ENCODE data around the gene GPX4. TPM values are rescaled to one million over a fixed set of nuclear protein-coding genes. Genes with fewer than 3 reads are reported as not detected.

GPX4 gene
- total RNA-seq, 1 donor: 162 TPM

DNA sequence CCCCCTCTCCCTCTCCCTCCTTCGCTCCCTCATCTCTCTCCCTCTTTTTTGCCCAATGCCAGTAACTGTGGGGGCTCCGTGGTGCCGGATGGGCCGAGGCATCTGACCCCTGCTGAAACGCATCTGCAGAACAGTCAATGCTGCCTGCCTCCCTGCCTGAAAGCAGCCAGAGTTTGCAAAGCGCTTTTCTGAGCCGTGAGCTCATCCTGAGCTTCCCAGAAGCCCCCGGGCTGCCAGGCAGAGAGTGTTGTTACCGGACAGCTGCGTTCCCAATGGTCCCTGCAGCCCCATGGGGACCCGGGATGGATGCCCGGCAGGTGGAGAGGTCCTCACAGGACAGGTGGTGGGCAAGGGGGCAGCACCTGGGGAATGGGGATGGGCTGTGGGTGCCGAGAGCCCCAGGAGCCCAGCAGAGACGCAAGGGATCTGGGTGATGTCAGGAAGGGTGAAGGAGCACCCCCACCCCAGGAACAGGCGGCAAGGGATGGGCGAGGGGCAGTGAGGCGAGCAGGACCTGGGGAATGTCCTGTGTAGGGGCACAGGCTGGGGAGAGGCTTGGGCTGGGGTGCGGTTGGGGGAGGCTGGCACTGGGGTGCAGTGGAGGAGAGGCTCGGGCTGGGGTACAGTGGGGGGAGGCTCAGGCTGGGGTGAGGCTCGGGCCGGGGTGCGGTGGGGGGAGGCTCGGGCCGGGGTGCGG, 33.0 kb downstream of the GPX4 start:
- H3K4me3 ChIP-seq (ENCODE audit: low read length): no peak overlapping the region
- H3K27me3 ChIP-seq (ENCODE audit: insufficient read depth, low read length): no peaks in the 10 kb centered on the region
- H3K4me1 ChIP-seq (ENCODE audit: insufficient read depth, low read length): peaks cover 32% of the 10 kb centered on the region
- no peaks in the 10 kb centered on the region for H3K9me3 ChIP-seq (ENCODE audit: low read depth, low read length)

DNA sequence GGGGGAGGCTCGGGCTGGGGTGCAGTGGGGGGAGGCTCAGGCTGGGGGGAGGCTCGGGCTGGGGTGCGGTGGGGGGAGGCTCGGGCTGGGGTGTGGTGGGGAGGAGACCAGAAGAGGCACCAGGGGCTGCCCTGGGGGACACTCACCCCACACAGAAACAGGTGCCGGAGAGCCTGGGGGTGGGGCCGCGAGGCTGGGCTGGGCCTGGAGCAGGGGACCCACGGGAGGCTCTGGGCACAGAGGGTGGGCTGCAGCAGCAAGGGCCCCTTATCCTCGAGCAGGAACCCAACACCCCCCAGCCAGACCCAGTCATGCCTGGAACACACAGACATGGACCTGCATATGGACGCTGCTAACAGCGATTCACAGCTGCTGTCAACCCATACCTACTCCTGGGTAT, 34.3 kb downstream of the GPX4 start:
- H3K4me1 ChIP-seq (ENCODE audit: insufficient read depth, low read length): peaks cover 23% of the 10 kb centered on the region
- no peak overlapping the region for H3K4me3 ChIP-seq (ENCODE audit: low read length)
- H3K27me3 ChIP-seq (ENCODE audit: insufficient read depth, low read length): no peaks in the 10 kb centered on the region
- no peaks in the 10 kb centered on the region for H3K9me3 ChIP-seq (ENCODE audit: low read depth, low read length)

DNA sequence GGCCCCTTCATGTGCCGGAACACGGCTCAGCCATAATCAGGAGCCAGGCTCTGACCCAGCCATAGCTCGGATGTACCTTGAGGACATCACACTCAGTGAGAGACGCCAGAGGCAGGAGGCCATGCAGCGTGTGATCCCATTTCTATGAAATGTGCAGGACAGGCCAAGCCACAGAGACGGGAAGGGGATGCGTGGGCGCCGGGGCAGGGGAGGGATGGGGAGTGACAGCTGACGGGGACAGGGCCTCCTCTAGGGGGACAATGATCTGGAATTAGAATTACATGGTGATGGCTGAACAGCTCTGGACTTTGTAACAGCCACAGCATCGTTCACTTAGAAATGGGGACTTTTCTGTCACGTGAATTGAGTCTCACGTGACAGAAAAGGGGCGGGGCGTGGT, 35.3 kb downstream of the GPX4 start:
- H3K9me3 ChIP-seq (ENCODE audit: low read depth, low read length): no peaks in the 10 kb centered on the region
- H3K27me3 ChIP-seq (ENCODE audit: insufficient read depth, low read length): no peaks in the 10 kb centered on the region
- H3K4me1 ChIP-seq (ENCODE audit: insufficient read depth, low read length): peaks cover 13% of the 10 kb centered on the region
- H3K4me3 ChIP-seq (ENCODE audit: low read length): no peak overlapping the region

DNA sequence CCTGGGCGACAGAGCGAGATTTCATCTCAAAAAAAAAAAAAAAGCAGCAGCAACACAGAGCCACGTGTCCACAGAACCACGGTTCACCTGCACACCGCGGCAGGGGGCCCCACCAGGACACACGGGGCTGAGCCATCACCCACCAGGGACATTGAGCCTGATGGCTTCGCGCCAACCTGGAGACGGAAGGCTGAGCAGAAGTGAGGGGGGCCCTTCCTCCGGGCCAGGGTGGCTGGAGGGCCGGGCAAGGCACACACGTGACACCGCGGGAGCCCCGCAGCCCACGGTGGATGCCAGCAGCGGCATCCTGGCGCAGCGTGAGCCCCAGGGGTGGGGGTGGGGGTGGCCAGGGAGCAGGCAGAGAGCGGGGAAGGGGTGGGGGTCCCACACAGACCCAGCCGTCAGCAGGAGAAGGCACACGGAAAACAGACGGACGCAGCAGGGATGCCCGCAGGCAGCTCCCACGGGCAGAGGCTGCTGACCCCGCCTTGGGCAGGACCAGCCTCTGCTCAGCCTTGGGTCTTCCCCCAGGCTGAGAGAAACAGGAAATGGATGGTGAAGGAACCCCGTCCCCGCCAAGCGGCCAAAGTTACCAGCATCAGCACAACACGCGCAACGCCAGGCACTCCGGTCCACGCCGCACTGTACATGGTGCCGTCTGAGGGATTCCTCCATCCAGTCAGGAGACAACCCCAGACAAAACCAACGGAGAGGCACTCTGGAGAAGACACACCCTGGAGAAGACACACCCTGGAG, 36.7 kb downstream of the GPX4 start:
- no peak overlapping the region for H3K4me3 ChIP-seq (ENCODE audit: low read length)

DNA sequence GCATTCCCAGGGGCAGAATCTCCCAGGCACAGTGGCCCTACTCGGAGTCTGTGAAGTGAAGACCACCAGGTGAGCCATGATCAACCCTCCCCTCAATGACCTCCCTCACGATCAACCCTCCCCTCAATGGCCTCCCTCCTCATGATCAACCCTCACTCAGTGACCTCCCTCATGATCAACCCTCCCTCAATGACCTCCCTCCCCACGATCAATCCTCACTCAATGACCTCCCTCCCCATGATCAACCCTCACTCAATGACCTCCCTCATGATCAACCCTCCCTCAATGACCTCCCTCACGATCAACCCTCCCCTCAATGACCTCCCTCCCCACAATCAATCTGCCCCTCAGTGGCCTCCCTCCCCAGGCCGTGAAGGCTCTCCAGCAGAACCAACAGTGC, 38.1 kb downstream of the GPX4 start:
- H3K4me1 ChIP-seq (ENCODE audit: insufficient read depth, low read length): no peaks in the 10 kb centered on the region
- H3K4me3 ChIP-seq (ENCODE audit: low read length): no peak overlapping the region
- H3K9me3 ChIP-seq (ENCODE audit: low read depth, low read length): no peaks in the 10 kb centered on the region
- H3K27me3 ChIP-seq (ENCODE audit: insufficient read depth, low read length): no peaks in the 10 kb centered on the region

More for the DNA sequence above, 36.7 kb downstream of the GPX4 start:
- Histone ChIP-seq H3K27me3 (ENCODE audit: insufficient read depth, low read length) (no peaks in the 10 kb centered on the region), H3K9me3 (ENCODE audit: low read depth, low read length) (no peaks in the 10 kb centered on the region), H3K4me1 (ENCODE audit: insufficient read depth, low read length) (peaks cover 8% of the 10 kb centered on the region)

DNA sequence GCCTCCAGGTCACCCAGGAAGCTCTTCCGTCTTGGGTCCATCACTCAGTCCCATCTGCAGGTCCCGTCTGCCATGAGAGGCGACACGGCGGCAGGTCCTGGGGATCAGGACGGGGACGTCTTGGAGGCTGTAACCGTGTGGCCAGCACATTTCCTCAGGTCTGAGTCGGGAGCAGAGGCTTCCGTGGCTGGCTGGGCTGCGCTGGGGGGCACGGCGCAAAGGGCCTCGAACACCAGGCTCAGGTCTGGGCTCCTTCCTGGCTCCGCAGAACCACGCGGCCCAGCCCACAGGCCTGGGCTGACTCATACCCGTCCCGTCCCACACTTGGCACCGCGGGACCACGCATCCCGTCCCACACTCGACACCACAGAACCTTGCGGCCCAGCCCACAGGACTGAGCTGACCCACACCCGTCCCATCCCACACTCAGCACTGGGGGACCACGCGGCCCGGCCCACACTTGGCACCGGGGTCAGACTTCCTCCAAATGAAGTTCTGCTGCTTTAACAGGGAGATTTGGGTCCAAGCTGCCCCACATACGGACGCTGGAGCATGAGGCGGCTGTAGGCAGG, 40.1 kb downstream of the GPX4 start:
- no peak overlapping the region for H3K4me3 ChIP-seq (ENCODE audit: low read length)
- H3K9me3 ChIP-seq (ENCODE audit: low read depth, low read length): no peaks in the 10 kb centered on the region
- H3K4me1 ChIP-seq (ENCODE audit: insufficient read depth, low read length): no peaks in the 10 kb centered on the region
- H3K27me3 ChIP-seq (ENCODE audit: insufficient read depth, low read length): no peaks in the 10 kb centered on the region

DNA sequence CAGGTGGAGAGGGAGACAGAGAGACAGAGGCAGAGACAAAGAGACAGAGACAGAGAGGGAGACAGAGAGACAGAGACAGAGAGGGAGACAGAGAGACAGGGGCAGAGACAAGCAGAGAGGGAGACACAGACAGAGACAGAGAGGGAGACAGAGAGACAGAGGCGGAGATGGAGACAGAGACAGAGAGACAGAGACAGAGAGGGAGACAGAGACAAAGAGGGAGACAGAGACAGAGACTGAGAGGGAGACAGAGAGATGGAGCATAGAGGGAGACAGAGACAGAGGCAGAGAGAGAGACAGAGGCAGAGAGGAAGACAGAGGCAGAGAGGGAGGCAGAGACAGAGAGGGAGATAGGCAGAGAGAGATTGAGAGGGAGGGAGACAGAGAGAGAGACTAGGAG, 40.9 kb downstream of the GPX4 start:
- Histone ChIP-seq H3K4me3 (ENCODE audit: low read length) (no peak overlapping the region), H3K27me3 (ENCODE audit: insufficient read depth, low read length) (no peaks in the 10 kb centered on the region), H3K9me3 (ENCODE audit: low read depth, low read length) (no peaks in the 10 kb centered on the region), H3K4me1 (ENCODE audit: insufficient read depth, low read length) (no peaks in the 10 kb centered on the region)

DNA sequence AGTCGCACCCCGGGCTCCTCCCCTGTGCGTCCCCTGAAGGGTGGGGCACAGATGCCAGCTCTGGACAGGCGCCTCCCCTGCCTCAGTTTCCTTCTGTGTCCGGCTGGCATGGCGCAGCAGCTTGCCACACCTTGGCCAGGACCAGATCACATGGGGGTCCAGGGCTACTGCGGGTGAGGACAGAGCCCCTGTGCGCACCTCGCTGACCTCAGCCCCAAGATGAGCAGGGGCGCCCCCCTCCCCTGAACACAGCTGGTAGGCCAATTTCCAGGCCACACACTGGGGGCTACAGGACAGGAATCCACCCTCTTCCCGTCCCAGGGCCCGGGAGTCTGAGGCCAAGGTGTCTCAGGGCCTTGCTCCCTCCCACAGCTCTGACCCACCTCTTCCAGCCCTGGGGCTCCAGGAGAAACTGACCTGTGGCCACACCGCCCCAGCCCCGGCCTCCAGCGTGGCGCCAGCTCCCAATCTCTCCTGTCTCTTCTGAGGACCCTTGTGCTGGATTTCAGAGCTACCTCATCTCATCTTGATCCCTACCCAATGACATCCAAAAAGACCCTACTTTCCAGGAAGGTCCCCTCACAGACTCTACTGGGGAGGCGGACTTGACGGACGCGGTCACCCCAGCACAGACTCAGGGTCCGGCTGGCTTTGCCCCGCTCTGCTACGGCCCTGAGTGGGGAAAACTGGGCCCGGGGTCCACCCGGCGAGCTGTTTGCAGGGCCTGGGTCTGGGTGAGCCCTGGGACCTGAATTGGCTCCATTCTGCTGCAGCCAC, 42.0 kb downstream of the GPX4 start:
- Histone ChIP-seq H3K4me1 (ENCODE audit: insufficient read depth, low read length) (no peaks in the 10 kb centered on the region), H3K4me3 (ENCODE audit: low read length) (no peak overlapping the region), H3K9me3 (ENCODE audit: low read depth, low read length) (no peaks in the 10 kb centered on the region), H3K27me3 (ENCODE audit: insufficient read depth, low read length) (no peaks in the 10 kb centered on the region)

DNA sequence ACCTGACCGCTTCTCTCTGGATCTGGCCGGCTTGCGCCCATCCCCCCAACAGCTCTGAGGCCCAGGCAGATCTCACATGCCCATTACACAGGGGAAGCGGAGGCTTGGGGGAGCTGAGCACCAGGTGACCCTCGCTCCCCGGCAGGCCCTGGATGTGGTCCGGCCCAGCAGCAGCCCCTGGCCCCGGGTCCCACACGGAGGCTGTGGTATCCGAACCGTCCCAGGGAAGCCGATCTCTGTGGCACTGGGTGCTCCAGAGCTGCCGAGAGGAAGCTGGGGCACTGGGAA, 42.6 kb downstream of the GPX4 start:
- no peaks in the 10 kb centered on the region for H3K9me3 ChIP-seq (ENCODE audit: low read depth, low read length)

DNA sequence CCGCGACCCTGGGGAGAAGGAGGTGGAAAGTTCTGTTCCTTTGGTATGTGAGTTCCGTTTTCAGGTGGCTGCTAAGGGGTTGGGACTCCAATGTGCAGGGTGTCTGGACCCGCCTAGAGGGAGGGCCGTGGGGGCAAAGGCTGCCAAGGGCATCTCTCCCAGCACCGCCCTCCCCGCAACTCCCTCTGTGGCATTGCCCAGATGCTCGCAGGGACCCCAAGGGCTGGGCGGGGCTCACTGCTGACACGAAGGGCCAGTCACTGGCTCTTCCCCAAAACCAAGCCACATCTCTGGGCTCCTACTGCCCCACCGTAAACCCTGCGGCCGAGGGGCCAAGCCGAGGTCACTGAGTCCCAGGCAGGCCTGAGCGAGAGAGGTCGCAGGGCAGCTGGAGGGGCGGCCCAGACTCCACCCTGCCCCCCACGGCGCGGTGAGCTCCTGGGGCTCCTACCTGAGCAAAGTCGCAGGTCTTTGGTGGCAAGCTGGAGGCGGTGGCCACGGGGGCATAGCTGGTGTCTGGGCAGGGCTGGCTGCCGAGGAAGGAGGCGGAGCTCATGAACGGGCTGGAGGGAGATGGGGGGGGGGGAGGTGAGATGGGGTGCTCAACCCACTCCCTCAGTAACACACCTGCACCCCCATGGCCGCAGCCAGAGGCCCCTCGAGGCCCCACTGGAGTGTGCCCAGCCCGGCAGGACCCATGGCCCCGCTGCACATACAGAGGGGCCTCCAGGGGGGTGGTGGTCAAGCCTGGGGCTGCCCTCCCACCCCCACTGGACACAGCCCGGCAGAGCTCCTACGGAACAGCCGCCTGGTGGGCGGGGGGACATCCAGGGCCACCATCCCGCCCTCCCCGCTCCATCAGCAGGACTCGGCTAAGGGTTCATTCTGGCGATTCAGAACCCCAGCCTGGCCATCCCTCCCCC, 43.3 kb downstream of the GPX4 start:
- H3K27me3 ChIP-seq (ENCODE audit: insufficient read depth, low read length): no peaks in the 10 kb centered on the region
- H3K4me1 ChIP-seq (ENCODE audit: insufficient read depth, low read length): no peaks in the 10 kb centered on the region
- H3K9me3 ChIP-seq (ENCODE audit: low read depth, low read length): no peaks in the 10 kb centered on the region
- no peak overlapping the region for H3K4me3 ChIP-seq (ENCODE audit: low read length)

More for the DNA sequence above, 42.6 kb downstream of the GPX4 start:
- no peaks in the 10 kb centered on the region for H3K27me3 ChIP-seq (ENCODE audit: insufficient read depth, low read length)
- no peak overlapping the region for H3K4me3 ChIP-seq (ENCODE audit: low read length)
- H3K4me1 ChIP-seq (ENCODE audit: insufficient read depth, low read length): no peaks in the 10 kb centered on the region

DNA sequence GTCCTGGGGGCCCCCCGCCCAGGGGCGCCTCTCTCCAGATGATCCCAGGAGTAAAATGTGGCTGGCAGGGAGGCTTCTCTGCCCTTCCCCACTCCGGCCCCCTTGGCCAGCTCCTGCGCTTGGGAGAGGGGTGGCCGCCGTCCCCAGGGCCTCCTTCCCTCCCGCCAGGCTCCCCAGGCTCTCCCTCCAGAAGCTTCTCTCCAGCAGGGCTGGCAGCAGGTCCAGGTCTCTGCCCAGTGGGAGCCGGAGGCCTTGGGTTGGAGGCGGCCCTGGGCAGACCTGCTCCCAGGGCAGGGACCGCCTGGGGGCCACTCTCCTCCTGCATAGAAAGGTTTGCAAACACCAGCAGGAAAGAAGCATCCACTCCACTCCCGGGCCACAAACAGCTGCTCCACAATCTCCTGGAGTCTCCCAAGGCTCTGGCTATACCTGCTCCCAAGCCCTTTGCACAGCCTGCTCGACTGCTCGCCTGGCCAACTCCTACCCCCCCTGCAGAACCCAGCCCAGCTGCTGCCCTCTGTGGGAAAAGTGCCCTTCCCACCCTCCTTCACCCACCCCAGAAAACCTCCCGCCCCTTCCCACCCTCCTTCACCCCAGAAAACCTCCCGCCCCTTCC, 44.2 kb downstream of the GPX4 start:
- Histone ChIP-seq H3K9me3 (ENCODE audit: low read depth, low read length) (no peaks in the 10 kb centered on the region), H3K4me3 (ENCODE audit: low read length) (no peak overlapping the region), H3K4me1 (ENCODE audit: insufficient read depth, low read length) (no peaks in the 10 kb centered on the region), H3K27me3 (ENCODE audit: insufficient read depth, low read length) (no peaks in the 10 kb centered on the region)

DNA sequence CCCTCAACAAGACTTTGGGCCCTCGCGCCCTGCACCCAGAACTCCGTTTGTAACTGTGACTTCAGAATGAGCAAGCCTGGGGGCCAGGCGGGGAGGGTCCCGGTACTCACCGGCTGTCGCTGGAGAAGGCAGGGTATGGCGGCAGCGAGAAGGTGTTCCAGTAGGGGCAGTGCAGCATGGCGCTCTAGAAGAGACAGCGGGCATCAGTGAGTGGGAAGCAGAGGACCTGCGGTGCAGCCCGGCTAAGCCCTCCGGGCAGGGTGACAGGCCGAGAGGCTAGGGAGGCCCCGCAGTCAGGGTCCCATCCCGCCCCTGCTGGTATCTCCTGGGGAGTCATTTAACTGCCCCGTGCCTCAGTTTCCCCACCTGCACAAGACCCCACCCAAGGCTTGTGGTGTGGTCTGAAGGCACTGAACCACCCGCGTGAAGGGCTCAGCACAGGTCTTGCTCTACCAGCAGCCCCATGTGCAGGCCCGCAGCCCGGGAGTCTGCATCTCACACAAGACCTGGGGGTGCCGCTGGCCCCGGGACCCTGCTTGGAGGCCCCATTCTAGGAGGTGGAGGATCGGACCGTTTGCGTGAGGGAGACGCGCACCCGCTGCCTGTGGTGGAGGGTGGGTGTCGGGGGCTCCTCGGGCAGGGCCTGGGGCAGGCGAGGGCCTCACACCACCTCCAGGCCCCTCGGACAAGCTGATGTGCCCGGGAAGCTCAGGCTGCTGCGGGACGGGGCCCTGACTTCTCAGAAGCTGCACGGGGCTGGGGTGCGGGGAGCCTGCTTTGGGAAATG, 45.7 kb downstream of the GPX4 start:
- Histone ChIP-seq H3K4me3 (ENCODE audit: low read length) (no peak overlapping the region), H3K4me1 (ENCODE audit: insufficient read depth, low read length) (peaks cover 1% of the 10 kb centered on the region), H3K27me3 (ENCODE audit: insufficient read depth, low read length) (no peaks in the 10 kb centered on the region), H3K9me3 (ENCODE audit: low read depth, low read length) (no peaks in the 10 kb centered on the region)

DNA sequence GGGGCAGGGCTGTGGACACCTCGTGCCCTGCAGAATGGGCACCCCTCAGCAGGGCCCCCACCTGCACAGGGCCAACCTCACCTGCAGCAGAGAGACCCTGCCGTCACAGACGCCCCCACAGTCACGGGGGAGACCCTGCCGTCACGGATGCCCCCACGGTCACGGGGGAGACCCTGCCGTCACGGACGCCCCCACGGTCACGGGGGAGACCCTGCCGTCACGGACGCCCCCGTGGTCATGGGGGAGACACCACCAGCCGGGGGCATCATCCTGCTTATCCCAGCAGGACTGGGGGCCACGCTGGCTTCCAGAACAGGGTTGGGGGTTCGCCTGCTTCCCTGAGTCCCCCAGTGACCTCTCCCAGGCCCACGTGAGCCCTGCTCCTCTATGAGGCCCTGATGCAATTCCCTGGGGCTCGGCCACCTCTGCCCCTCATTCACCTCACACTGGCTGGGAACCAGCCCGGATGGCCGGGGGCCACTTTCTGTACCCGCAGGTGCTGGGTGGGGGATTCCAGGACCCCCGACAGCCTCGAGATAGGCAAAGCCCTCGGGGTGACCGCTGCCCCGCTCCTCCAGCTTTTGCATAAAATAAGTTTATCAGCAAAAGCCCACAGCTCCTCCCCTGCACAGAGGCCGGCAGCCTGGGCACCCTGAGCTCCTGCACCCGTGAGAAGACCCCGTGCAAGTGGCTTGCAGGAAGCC, 46.7 kb downstream of the GPX4 start:
- H3K4me3 ChIP-seq (ENCODE audit: low read length): no peak overlapping the region
- no peaks in the 10 kb centered on the region for H3K9me3 ChIP-seq (ENCODE audit: low read depth, low read length)
- no peaks in the 10 kb centered on the region for H3K27me3 ChIP-seq (ENCODE audit: insufficient read depth, low read length)
- peaks cover 12% of the 10 kb centered on the region for H3K4me1 ChIP-seq (ENCODE audit: insufficient read depth, low read length)
